AG08396 (cell line): ENCODE results near the gene SYS1.

ENCODE experiments used
- DNase-seq: peaks from one replicate; pipeline ENCODE4 v3.0.0; 2012; ENCODE audit warnings: low spot score, mixed read lengths

Gene SYS1

GRCh38 chr20:45362804-45363610 lies at the start of gene SYS1:
SYS1 (plus strand) TSS chr20:45363156; CDS start chr20:45363532, 376 bp downstream.
- peak; percentile 97 for DNase-seq

GRCh38 chr20:45313943-45314342 lies 49.0 kb upstream of the SYS1 start:
- no peak for DNase-seq

DNA sequence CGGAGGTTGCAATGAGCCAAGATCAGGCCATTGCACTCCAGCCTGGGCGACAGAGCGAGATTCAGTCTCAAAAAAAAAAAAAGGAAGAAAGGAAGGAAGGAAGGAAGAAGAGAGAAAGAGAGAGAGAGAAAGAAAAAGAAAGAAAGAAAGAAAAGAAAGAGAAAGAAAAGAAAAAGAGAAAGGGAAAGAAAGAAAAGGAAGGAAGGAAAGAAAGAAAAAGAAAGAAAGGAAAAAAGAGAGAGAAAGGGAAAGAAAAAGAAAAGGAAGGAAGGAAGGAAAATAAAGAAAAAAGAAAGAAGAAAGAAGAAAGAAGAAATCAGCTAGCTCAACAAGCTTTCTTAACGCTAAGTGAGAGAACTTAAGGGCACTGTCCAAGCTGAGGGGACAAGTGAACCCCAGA lies 47.3 kb upstream of the SYS1 start:
- DNase-seq, result no peak

GRCh38 chr20:45316150-45317080 lies 46.5 kb upstream of the SYS1 start:
- no peak for DNase-seq

GRCh38 chr20:45317826-45318225 lies 45.1 kb upstream of the SYS1 start:
- no peak for DNase-seq

DNA sequence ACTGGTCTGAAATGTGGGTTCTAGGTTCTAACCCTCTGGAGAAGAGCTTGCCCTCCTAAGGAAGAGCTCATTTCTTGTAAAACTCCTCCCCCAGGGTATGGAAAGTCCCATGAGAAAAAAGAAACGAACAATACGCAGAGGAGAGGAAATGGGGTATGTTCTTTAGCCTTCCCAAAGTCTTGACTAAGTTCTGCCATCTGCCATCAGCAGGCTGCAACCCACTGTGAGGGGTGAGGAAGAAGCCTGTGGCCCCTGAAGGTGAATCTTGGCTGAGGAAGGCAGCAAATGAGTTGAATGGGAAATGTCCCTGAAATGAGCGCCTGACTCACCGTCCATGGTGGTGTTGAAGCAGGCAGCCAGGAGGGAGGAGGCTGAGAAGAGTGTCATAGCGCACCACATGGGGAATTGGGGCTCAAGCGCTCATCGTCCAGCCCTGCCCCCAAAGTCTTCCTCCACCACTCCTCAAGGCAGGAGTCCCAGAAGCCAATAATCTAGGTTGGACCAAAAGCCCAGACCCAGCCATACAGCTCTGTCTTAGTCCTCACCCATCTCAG lies 44.5 kb upstream of the SYS1 start:
- DNase-seq, result no peak

- no peak for DNase-seq
These were observed 44.0 kb upstream of the SYS1 start for GRCh38 chr20:45318948-45319347.

GRCh38 chr20:45320948-45321595 lies 41.9 kb upstream of the SYS1 start:
- no peak for DNase-seq

DNA sequence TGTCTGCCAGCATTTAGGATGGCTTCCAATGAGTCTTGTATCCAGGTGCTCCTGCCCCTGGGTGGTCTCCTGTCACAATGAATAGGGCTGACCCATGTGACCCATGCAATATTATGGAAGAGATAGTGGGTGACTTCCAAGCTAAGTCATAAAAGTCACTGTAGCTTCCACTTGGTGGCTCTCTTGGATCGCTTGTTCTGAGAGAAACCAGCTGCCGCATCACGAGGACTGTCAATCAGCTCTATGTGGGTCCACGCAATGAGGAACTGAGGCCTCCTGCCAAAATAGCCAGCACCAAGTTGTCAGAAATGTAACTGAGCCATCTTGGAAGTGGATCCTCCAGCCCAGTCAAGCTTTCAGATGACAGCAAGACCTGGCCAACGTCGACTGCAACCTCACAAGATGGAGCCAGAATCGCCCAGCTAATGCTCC lies 40.0 kb upstream of the SYS1 start:
- DNase-seq, result no peak

DNA sequence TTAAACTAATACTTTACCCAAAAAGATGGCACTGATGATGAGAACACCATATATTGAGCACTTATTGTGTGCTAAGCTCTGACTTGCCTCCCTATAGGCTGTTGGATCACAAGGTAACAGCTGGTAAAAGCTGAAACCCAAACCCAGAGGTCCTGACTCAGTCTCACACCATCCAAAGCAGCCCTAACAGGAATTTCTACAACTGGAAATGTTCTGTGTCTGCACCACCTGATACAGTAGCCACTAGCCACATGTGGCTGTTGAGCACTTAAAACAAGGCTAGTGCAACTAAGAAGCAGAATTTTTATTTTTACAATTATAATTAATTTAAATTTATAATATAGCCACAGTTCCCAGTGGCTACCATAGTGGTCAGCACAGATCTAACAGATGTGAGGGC lies 39.2 kb upstream of the SYS1 start:
- no peak for DNase-seq

DNA sequence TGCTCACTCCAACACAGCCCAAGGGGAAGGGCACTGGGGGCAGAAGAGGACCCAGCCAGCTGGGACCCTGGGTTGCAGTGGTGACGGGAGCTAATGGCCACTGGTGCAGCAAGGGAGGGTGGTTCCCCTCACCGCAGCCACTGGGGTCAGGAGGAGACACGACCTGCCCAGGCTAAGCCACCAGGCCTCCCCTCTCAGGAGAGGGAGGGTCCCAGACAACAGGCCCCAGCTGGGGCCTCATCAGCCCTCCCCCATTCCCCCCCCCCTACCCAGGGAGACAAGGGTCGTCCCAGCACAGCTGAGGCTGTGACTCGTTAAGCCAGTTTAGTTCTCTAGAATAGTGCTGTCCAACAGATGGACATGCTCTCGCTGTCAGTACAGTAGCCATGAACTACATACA lies 37.6 kb upstream of the SYS1 start:
- no peak for DNase-seq

- no peak for DNase-seq
These were observed 34.5 kb upstream of the SYS1 start for GRCh38 chr20:45328451-45328850.

DNA sequence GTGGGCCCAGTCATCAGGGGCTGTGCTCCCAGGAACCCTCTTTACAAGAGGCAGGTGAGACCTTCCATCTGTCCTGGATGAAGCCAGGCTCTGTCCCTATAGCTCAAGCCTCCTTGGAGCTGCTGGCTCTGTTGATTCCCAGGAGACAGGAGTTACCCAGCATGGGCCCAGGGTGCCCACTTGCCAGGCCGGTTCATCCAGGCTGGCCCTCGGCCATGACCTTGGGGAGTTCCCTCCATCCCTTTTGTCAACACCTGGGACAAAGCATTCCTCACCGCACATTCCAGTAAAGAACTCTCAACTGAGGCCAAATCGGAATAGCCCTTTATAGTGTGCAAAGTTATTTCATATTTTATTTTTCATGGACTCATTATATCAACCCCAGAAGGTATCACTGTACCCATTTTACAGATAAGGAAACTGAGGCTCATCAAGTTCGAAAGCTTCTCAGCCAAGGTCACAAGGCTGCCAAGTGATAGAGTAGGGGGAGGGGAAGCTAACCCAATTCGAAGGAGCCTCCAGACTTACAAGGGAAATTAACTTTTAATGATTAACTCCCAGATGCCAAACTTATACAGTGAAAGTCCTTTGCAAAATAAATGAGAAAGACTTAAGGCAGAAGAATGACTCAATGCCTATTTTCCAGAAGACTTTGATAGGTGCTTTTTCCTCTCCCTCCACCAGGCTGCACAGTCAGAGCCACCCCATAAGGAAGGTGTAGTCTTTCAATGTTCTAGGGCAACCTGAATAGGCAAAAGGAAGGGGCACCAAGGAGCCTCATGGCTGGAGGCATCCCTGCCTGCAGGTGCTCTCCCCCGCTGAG lies 33.2 kb upstream of the SYS1 start:
- no peak for DNase-seq

DNA sequence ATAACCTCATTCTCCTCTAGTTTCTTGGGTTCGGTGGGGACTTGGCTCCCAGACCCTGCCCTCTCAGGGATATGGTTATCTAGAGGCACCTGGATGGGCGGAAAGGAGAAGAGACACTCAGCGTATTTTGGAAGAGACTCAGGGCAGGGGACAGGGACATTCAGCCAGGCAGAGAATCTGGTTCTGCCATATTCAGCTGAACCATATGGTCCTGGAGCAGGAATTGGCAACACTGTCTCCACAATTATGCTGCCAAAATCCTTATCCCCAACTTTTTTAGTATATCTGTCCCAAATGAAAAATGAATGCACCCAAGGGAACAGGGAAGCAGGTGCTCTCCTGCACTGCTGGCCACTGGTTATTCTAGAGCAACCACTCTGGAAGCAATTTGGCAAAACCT lies 32.5 kb upstream of the SYS1 start:
- DNase-seq, result no peak

- peak; percentile 77 for DNase-seq
These were observed 26.2 kb upstream of the SYS1 start for GRCh38 chr20:45336530-45337366.

DNA sequence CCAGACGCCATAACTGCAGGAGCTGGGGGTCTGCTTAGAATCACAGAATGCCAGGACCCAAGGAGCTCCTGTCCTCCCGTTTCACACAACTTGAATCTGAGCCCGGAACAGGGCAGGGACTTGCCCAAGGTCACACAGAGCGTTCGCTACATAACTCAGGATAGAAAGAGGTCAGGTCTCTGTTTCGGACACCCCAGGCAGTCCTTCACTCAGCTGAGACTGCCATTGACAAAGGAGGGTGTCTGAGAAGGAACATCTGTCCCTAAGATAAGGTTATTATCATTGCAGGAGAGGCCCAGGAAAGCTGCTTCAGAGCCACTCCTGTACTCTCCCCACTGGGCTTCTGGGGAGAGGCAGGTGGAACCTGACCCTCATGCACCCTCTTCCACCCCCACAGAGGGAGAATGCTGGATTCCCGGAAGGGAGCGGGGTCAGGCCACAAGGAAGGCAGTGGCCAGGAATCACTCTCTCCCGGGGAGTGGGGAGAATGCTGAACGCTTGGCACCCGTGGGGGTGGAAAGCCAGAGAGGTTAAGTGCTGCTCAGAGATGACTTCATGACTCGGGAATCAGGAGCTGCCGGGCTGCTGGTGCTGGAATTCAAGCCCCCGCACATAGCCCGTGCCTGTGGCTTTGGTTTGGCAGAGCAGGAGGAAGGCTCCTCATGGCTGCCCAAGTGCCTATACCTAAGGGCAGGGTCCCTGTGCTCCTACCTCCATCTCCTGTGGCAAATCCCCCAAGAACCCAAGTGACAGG lies 25.4 kb upstream of the SYS1 start:
- DNase-seq, result peak; percentile 88

DNA sequence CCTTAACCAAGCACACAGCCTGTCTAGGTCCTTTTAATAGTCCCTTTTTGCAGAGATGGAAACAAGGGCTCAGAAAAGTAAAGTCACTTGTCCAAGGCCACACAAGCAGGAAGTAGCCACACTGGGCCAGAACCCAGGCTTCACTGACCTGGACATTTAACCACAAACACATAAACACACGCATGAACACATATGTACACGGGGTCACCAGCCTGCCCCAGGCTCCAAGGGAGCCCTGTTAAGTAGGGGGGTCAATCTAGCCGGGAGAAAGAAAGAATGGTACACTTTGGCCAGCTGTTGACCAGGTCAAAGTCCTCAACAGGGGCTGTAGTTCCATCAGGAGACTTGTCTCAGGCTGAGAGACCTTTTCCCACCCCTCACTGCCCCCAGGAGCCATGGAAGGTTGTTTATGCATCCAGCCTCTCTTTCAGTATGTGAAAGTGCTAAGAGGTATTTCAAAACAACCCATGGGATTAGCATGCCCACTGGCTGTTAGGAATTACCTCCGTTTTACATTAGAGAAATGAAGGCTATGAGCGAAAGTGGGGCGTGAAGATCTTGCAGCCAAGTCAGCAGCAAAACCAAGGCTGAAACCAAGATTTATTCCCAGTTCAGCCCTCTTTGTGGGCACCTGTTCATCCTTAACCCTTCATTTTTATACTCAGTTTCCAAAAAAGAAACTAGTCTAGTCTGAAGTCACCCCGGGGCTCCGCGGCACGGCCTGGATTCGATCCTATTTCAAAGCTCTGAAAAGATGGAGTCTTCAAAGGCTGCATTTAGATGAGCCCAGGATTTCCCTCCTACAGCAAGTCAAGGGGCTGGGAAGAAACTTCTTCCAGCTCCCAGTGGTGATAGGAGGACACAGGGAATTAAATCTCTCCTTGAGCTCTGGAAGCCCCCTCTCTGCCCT lies 24.6 kb upstream of the SYS1 start:
- DNase-seq, result peak; percentile 37

DNA sequence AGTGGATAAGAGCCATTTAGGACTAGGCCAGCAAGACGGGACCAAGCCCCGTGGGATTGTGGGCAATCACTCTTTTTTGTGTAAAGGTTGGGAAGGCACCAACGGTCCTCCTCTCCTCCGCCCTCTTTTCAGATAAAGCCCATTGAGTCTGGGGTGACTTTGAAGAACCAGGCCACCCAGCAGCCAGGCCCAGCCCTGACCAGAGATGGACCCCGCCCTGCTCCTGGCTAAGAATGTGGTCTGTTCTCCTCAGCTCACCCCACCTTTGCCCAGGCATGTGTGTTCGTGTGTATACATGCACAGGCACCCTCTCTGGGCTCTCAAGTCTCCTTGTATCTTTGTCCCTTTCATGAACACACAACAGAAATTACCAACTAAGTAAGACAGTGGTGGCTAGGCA lies 23.9 kb upstream of the SYS1 start:
- no peak for DNase-seq

DNA sequence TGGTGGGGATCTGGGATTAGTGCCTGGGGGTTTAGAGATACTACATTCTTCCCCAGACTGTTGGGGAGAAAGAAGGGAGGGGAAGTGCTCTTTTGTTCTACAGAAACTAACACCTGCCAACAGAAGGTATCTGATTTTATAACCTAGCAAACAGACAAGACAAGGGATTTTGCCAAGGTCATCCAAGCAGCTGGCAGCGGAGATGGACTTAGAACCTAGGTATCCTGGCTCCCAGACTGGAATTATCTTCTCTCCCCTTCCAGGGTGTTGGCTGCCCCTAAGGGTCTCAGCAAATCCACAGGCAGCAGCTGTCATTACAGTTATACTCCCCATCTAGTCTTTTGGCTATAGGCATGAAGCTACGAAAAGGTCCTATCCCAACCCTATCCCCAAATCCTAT lies 23.2 kb upstream of the SYS1 start:
- DNase-seq, result no peak
